ENCODE measurements around the gene DUOX1.

The DUOX1 gene

DNA sequence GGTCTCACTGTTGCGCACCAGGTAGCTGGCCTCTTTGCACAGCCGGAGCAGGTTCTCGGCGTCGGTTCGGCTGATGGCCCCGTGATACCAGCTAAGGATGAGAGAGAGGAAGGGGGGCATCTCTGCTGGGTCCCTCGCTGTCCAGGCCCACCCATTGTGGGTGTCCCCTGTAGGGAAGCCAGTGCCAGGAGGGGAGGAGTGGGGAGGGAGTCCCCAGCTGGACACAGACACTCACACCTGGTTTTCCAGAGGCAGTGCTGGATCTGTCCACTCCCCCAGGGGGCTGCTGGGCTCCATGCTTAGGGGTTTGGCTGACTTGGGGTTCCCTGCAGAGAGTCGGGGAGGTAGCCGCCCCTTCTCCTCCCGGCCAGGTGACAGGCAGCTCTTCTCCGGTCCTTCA lies 42.1 kb downstream of the DUOX1 start:
- H3K4me3 ChIP-seq (ENCODE audit: low read depth, low read length) = no peak overlapping the region
- TF ChIP-seq, protein P1, sequence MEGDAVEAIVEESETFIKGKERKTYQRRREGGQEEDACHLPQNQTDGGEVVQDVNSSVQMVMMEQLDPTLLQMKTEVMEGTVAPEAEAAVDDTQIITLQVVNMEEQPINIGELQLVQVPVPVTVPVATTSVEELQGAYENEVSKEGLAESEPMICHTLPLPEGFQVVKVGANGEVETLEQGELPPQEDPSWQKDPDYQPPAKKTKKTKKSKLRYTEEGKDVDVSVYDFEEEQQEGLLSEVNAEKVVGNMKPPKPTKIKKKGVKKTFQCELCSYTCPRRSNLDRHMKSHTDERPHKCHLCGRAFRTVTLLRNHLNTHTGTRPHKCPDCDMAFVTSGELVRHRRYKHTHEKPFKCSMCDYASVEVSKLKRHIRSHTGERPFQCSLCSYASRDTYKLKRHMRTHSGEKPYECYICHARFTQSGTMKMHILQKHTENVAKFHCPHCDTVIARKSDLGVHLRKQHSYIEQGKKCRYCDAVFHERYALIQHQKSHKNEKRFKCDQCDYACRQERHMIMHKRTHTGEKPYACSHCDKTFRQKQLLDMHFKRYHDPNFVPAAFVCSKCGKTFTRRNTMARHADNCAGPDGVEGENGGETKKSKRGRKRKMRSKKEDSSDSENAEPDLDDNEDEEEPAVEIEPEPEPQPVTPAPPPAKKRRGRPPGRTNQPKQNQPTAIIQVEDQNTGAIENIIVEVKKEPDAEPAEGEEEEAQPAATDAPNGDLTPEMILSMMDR (IDR thresholded peaks at IDR 0.05; ENCODE audit: low read depth, low read length) = no peak

GRCh38 chr15:45174069-45174468 lies 44.3 kb downstream of the DUOX1 start:
- TF ChIP-seq, protein P1 (IDR thresholded peaks at IDR 0.05; ENCODE audit: low read depth, low read length) = no peak

GRCh38 chr15:45174577-45174976 lies 44.8 kb downstream of the DUOX1 start:
- TF ChIP-seq, protein P1 (IDR thresholded peaks at IDR 0.05; ENCODE audit: low read depth, low read length) = no peak
- H3K4me3 ChIP-seq (ENCODE audit: low read depth, low read length) = no peak overlapping the region

More at GRCh38 chr15:45174069-45174468, 44.3 kb downstream of the DUOX1 start:
- H3K4me3 ChIP-seq (ENCODE audit: low read depth, low read length) = no peak overlapping the region

- TF ChIP-seq, protein P1 (IDR thresholded peaks at IDR 0.05; ENCODE audit: low read depth, low read length) = no peak
- H3K4me3 ChIP-seq (ENCODE audit: low read depth, low read length) = no peak overlapping the region
These were observed 47.5 kb downstream of the DUOX1 start for GRCh38 chr15:45177285-45177684.

- H3K4me3 ChIP-seq (ENCODE audit: low read depth, low read length) = no peak overlapping the region
- TF ChIP-seq, protein P1 (IDR thresholded peaks at IDR 0.05; ENCODE audit: low read depth, low read length) = peak; percentile 50; the same call in 1 of the 2 replicates
These were observed 49.6 kb downstream of the DUOX1 start for GRCh38 chr15:45179221-45179985.

GRCh38 chr15:45180201-45180600 lies 50.4 kb downstream of the DUOX1 start:
- TF ChIP-seq, protein P1 (IDR thresholded peaks at IDR 0.05; ENCODE audit: low read depth, low read length) = no peak
- H3K4me3 ChIP-seq (ENCODE audit: low read depth, low read length) = no peak overlapping the region

- TF ChIP-seq, protein P1 (IDR thresholded peaks at IDR 0.05; ENCODE audit: low read depth, low read length) = no peak
- H3K4me3 ChIP-seq (ENCODE audit: low read depth, low read length) = no peak overlapping the region
These were observed 51.0 kb downstream of the DUOX1 start for GRCh38 chr15:45180648-45181436.

Measured in WI38 (cell line).